ENCODE results near the gene PDGFB.

Gene PDGFB

DNA sequence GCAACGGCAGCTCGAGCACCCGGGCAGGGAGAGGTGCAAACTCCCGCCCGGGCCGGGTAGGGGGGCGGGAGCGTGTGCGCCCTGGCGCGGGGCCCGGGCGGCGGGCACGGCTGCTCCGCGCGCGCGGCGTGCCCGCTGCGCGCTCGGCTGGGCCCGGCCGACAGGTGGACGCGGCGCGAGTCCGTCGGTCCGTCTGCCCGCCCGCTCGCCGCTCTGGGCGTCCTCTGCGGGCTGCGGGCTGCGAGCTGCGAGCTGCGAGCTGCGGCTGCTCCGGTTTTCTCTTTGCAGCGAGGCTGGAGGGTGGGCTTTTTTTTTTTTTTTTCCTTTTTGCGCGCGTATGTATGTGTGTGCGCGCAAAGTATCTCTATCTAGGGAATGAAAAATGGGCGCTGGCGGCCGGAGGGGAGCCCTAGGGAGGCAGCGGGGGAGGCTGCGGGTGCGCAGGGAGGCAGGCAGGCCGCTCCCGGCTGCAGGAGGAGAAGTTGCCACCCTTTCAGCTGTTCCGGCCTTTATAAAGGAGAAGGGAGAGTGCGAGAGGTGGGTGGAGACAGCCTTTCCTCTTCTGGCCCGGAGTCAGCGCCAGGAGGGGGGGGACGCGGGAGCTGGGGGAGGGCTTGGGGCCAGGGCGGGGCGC is at the start of gene PDGFB:
PDGFB (minus strand) TSS at position 487 of the 634 bp plus-strand sequence. CDS start 1,019 bp downstream, outside the sequence.
- H3K9me3 ChIP-seq: no peaks in the 10 kb centered on the region
- no peak within 1 kb of the TSS for H3K4me3 ChIP-seq (ENCODE audit: low read depth in 1 of 2, low read length in 1 of 2)
- peaks cover 98% of the 10 kb centered on the region for H3K27me3 ChIP-seq
- TF ChIP-seq, protein P1, sequence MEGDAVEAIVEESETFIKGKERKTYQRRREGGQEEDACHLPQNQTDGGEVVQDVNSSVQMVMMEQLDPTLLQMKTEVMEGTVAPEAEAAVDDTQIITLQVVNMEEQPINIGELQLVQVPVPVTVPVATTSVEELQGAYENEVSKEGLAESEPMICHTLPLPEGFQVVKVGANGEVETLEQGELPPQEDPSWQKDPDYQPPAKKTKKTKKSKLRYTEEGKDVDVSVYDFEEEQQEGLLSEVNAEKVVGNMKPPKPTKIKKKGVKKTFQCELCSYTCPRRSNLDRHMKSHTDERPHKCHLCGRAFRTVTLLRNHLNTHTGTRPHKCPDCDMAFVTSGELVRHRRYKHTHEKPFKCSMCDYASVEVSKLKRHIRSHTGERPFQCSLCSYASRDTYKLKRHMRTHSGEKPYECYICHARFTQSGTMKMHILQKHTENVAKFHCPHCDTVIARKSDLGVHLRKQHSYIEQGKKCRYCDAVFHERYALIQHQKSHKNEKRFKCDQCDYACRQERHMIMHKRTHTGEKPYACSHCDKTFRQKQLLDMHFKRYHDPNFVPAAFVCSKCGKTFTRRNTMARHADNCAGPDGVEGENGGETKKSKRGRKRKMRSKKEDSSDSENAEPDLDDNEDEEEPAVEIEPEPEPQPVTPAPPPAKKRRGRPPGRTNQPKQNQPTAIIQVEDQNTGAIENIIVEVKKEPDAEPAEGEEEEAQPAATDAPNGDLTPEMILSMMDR (IDR thresholded peaks at IDR 0.05): no peak
- no peak within 1 kb of the TSS for H3K27ac ChIP-seq
- H3K4me1 ChIP-seq (ENCODE audit: control insufficient read depth in 1 of 2, insufficient read depth in 1 of 2, low read depth in 1 of 2, low read length in 1 of 2): peaks cover 0 to 4% of the 10 kb centered on the region in 2 experiments
- H3K36me3 ChIP-seq: no peaks in the 10 kb centered on the region

GRCh38 chr22:39293766-39294368 is 49.1 kb upstream of the PDGFB start:
- no peak overlapping the region for H3K27ac ChIP-seq

GRCh38 chr22:39292561-39293074 is 47.8 kb upstream of the PDGFB start:
- peaks cover 14% of the 10 kb centered on the region for H3K27me3 ChIP-seq
- TF ChIP-seq, protein P1 (IDR thresholded peaks at IDR 0.05): no peak
- peaks cover 12% of the 10 kb centered on the region in 2 experiments for H3K4me1 ChIP-seq (ENCODE audit: control insufficient read depth in 1 of 2, insufficient read depth in 1 of 2, low read depth in 1 of 2, low read length in 1 of 2)
- peak overlapping the region; percentile 33 for H3K27ac ChIP-seq
- no peaks in the 10 kb centered on the region for H3K9me3 ChIP-seq
- no peak overlapping the region for H3K4me3 ChIP-seq (ENCODE audit: low read depth in 1 of 2, low read length in 1 of 2)
- no peaks in the 10 kb centered on the region for H3K36me3 ChIP-seq

More at GRCh38 chr22:39293766-39294368, 49.1 kb upstream of the PDGFB start:
- TF ChIP-seq, protein P1 (IDR thresholded peaks at IDR 0.05): no peak
- Histone ChIP-seq H3K36me3 (no peaks in the 10 kb centered on the region), H3K4me3 (ENCODE audit: low read depth in 1 of 2, low read length in 1 of 2) (no peak overlapping the region), H3K27me3 (peaks cover 24% of the 10 kb centered on the region), H3K9me3 (no peaks in the 10 kb centered on the region), H3K4me1 (ENCODE audit: control insufficient read depth in 1 of 2, insufficient read depth in 1 of 2, low read depth in 1 of 2, low read length in 1 of 2) (peaks cover 9 to 10% of the 10 kb centered on the region in 2 experiments)

DNA sequence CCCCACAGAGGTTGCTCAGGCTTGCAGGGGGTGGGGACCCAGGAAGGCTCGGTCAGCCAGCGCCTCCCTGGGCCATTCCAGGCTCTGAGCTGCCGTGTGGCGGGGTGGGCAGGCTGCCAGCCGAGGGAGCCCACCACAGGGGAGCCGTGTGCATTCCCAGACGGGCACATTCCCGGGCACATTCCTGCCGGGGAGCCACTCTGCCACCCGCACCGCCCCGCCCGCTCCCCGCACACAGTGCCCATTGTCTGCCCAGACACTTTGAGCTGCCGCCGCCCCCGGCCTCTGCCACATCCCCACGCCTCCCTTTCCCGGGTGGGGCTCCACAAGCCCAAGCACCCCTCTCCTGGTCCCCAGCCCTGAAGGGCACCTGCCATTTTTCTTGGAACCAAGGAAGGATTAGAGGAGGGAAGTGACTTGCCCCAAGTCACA is 47.3 kb upstream of the PDGFB start:
- Histone ChIP-seq H3K27ac (peak overlapping the region; percentile 33), H3K36me3 (no peaks in the 10 kb centered on the region), H3K27me3 (peaks cover 8% of the 10 kb centered on the region), H3K4me1 (ENCODE audit: control insufficient read depth in 1 of 2, insufficient read depth in 1 of 2, low read depth in 1 of 2, low read length in 1 of 2) (peaks cover 18% of the 10 kb centered on the region in 2 experiments), H3K9me3 (no peaks in the 10 kb centered on the region), H3K4me3 (ENCODE audit: low read depth in 1 of 2, low read length in 1 of 2) (no peak overlapping the region)
- TF ChIP-seq, protein P1 (IDR thresholded peaks at IDR 0.05): no peak

DNA sequence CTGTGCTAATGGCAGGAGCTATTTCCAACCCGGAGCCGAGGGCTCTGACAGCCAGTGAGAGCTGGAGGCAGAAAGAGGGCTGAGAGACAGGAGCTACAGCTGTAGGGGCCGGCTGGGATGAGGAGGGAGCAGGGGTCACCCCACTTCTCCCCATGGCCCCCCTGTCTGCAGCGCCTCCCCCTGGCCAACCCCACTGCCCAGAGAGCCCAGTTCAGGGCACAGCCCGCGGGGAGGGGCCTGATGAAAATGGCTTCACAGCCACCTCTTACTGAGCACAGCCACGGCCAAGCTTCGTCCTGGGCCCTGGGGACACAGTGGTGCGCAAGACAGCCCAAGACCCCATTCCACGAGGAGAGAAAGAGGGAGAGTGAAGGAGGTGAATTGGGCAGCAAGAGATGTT is 46.7 kb upstream of the PDGFB start:
- TF ChIP-seq, protein P1 (IDR thresholded peaks at IDR 0.05): no peak
- Histone ChIP-seq H3K27me3 (peaks cover 3% of the 10 kb centered on the region), H3K27ac (no peak overlapping the region), H3K4me3 (ENCODE audit: low read depth in 1 of 2, low read length in 1 of 2) (no peak overlapping the region), H3K36me3 (no peaks in the 10 kb centered on the region), H3K9me3 (no peaks in the 10 kb centered on the region), H3K4me1 (ENCODE audit: control insufficient read depth in 1 of 2, insufficient read depth in 1 of 2, low read depth in 1 of 2, low read length in 1 of 2) (peaks cover 22 to 23% of the 10 kb centered on the region in 2 experiments)

All from neutrophil (primary cell).